A673 (cell line): ENCODE data around the gene BAIAP2L1. TPM values are rescaled to one million over a fixed set of nuclear protein-coding genes. Genes with fewer than 3 reads are reported as not detected.

Source experiments
- BruUV-seq: library from RNA; stranded (reverse); fragments of 400-500 nt; replicated peaks from 2 replicates; lab custom pipeline; 2021; lab: Mats Ljungman, UMichigan
- CTCF ChIA-PET: fragments of 300-600 bp; sonication (Branson Sonifier 250); formaldehyde crosslinking; loops from one replicate; lab custom pipeline; 2022; ENCODE audit warnings: antibody characterized with exemption; lab: Charles Lee
- POLR2A ChIA-PET: fragments of 300-600 bp; sonication (Branson Sonifier 250); formaldehyde crosslinking; loops from one replicate; lab custom pipeline; 2022; ENCODE audit warnings: antibody characterized with exemption; ENCODE audit not compliant: low non-redundant PET; lab: Charles Lee
- DNase-seq: peaks from one replicate; pipeline ENCODE4 v3.0.0-alpha.2; 2015; ENCODE audit warnings: low spot score
- H3K27ac ChIP-seq: fragments of 200-600 bp; sonication (generic); 2 replicates; pipeline ENCODE4 v1.5.1; 2016; ENCODE audit warnings: mixed run types, low read depth, mild to moderate bottlenecking, mixed read lengths, antibody characterized with exemption, low read length; ENCODE audit not compliant: poor library complexity, severe bottlenecking
- H3K27me3 ChIP-seq: fragments of 200-600 bp; sonication (generic); replicated peaks from 2 replicates; pipeline ENCODE4 v1.6.1; 2017; ENCODE audit warnings: mixed run types, low read depth, mild to moderate bottlenecking, mixed read lengths, antibody characterized with exemption, low read length; ENCODE audit not compliant: insufficient read depth, poor library complexity
- H3K36me3 ChIP-seq: fragments of 200-600 bp; sonication (generic); 2 replicates; pipeline ENCODE4 v1.6.1; 2016; ENCODE audit warnings: mixed run types, mild to moderate bottlenecking, mixed read lengths, antibody characterized with exemption, low read length; ENCODE audit not compliant: insufficient read depth, poor library complexity, severe bottlenecking
- H3K4me1 ChIP-seq: fragments of 200-600 bp; sonication (generic); 2 replicates; pipeline ENCODE4 v1.6.1; 2017; ENCODE audit warnings: mixed run types, mild to moderate bottlenecking, mixed read lengths, antibody characterized with exemption, low read length; ENCODE audit not compliant: insufficient read depth, poor library complexity, severe bottlenecking
- H3K4me3 ChIP-seq: fragments of 200-600 bp; sonication (generic); 2 replicates; pipeline ENCODE4 v1.5.1; 2016; ENCODE audit warnings: low read depth, mixed run types, mild to moderate bottlenecking, mixed read lengths, low read length; ENCODE audit not compliant: poor library complexity, severe bottlenecking
- H3K9me3 ChIP-seq: fragments of 200-600 bp; sonication (generic); 2 replicates; pipeline ENCODE4 v1.6.1; 2016; ENCODE audit warnings: mixed run types, low read depth, mild to moderate bottlenecking, mixed read lengths, antibody characterized with exemption, low read length; ENCODE audit not compliant: poor library complexity, severe bottlenecking
- CTCF ChIP-seq: fragments of 300-800, 200-600 bp; sonication (generic); conservative IDR thresholded peaks from 2 replicates; pipeline ENCODE4 v1.5.1; 2017; ENCODE audit warnings: low read depth, mild to moderate bottlenecking, antibody characterized with exemption, low read length, moderate library complexity, mixed read lengths
- EZH2 ChIP-seq: fragments of 200-600 bp; sonication (generic); IDR thresholded peaks from 2 replicates; pipeline ENCODE4 v1.6.1; 2017; ENCODE audit warnings: borderline replicate concordance, low read depth, mild to moderate bottlenecking, mixed read lengths, antibody characterized with exemption, low read length; ENCODE audit not compliant: poor library complexity, severe bottlenecking
- intact Hi-C: fragments of 100-400 bp; cut with micrococcal nuclease; formaldehyde crosslinking; loops from one replicate; pipeline ENCODE4 v1.10.0; 2022; ENCODE audit not compliant: unreplicated experiment
- total RNA-seq: library from RNA; stranded (reverse); gene quantifications from 2 replicates; pipeline ENCODE4 v1.2.3, GENCODE V29; 2021

BAIAP2L1 gene
- total RNA-seq, 1 experiment from 2014 or later: 0.77 TPM

DNA sequence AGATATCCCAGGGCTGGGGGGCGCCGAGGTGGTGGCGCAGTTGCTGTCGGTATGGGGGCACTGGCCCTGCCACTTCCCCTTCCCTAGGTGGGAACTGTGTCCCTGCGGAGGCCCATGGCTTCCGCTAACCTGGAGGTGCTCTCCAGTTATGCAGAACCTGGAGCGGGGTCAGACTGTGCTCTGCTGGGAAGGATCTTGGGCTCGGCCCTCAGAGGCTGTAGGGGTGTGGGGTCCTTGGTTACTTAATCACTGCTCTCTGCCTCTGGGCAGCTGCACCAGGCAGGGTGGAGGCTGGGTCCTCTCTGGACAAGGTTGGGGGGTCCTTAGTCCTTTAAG lies 117.0 kb downstream of the BAIAP2L1 start:
- H3K27me3 ChIP-seq: no peaks in the 10 kb centered on the region
- POLR2A ChIA-PET: no interaction called here
- DNase-seq: no peak
- no TSS peak for BruUV-seq
- no peak overlapping the region for H3K27ac ChIP-seq
- CTCF ChIA-PET: no interaction called here
- no peak overlapping the region for H3K4me3 ChIP-seq
- H3K9me3 ChIP-seq: no peaks in the 10 kb centered on the region
- no peaks in the 10 kb centered on the region for H3K36me3 ChIP-seq
- intact Hi-C loops: no loop called here
- no peaks in the 10 kb centered on the region for H3K4me1 ChIP-seq
- TF ChIP-seq EZH2: no peak
- no peak for TF ChIP-seq CTCF

- H3K36me3 ChIP-seq: no peaks in the 10 kb centered on the region
- no peaks in the 10 kb centered on the region for H3K9me3 ChIP-seq
- TF ChIP-seq CTCF (no peak), EZH2 (no peak)
- BruUV-seq: no TSS peak
- H3K27me3 ChIP-seq: no peaks in the 10 kb centered on the region
- peak overlapping the region; percentile 93 for H3K4me3 ChIP-seq
- no peak overlapping the region for H3K27ac ChIP-seq
- intact Hi-C loops: no loop called here
- H3K4me1 ChIP-seq: no peaks in the 10 kb centered on the region
- no peak for DNase-seq
- POLR2A ChIA-PET: no interaction called here
- CTCF ChIA-PET: no interaction called here
Measured at GRCh38 chr7:98283127-98283886, 117.6 kb downstream of the BAIAP2L1 start.

- intact Hi-C loops: no loop called here
- POLR2A ChIA-PET: no interaction called here
- Histone ChIP-seq H3K4me1 (no peaks in the 10 kb centered on the region), H3K9me3 (no peaks in the 10 kb centered on the region), H3K27ac (no peak overlapping the region), H3K36me3 (no peaks in the 10 kb centered on the region), H3K27me3 (no peaks in the 10 kb centered on the region), H3K4me3 (peak overlapping the region; percentile 93)
- TF ChIP-seq EZH2: no peak
- TF ChIP-seq CTCF: no peak
- TSS peak; percentile 80 for BruUV-seq
- CTCF ChIA-PET: no interaction called here
- no peak for DNase-seq
Measured at GRCh38 chr7:98282703-98283102, 118.2 kb downstream of the BAIAP2L1 start.
